Posterior vena cava (tissue), 2 donors: ENCODE results near the gene FLT1. TPM values are rescaled to one million over a fixed set of nuclear protein-coding genes. Genes with fewer than 3 reads are reported as not detected.

ENCODE experiments used
- DNase-seq: peaks from one replicate; pipeline ENCODE4 v3.0.0-alpha.2; 2020; ENCODE audit warnings: low spot score
- intact Hi-C, 2 donors: fragments of 100-400 bp; cut with DNase I; formaldehyde crosslinking; loops; one replicate each; pipeline versions ENCODE4 v1.14.1 to v1.14.2; 2022 to 2023
- total RNA-seq, 2 donors: library from RNA; stranded (reverse); fragmentation: NEBNext Ultra II Directional; extraction: Animal tissue kit (Norgen Biotek cat#: 25700); gene quantifications; one replicate each; pipeline ENCODE4 v1.2.1, GENCODE V29; 2021
- donor health status: DM: yes; HTN: yes; CAD: no.
- donor health status: DM: yes; HTN: yes; CAD: no.

The FLT1 gene
- total RNA-seq, 2 donors from 2014 or later = 32.0 to 32.7 TPM

- intact Hi-C loops = no loop called here
- no peak for DNase-seq
Measured at GRCh38 chr13:28316129-28316528, 178.8 kb downstream of the FLT1 start.

- no peak for DNase-seq
- intact Hi-C loops = no loop called here
Measured at GRCh38 chr13:28314879-28315278, 180.0 kb downstream of the FLT1 start.

- DNase-seq = no peak
- intact Hi-C loops = no loop called here
Measured at GRCh38 chr13:28313579-28313978, 181.3 kb downstream of the FLT1 start.

- intact Hi-C loops = no loop called here
- no peak for DNase-seq
Measured at GRCh38 chr13:28306325-28306724, 188.6 kb downstream of the FLT1 start.

- intact Hi-C loops = no loop called here
Measured at GRCh38 chr13:28301839-28302238, 193.1 kb downstream of the FLT1 start.

GRCh38 chr13:28299916-28300315 lies 195.0 kb downstream of the FLT1 start:
- intact Hi-C loops = no loop called here
- no peak for DNase-seq

More at GRCh38 chr13:28301839-28302238, 193.1 kb downstream of the FLT1 start:
- DNase-seq = no peak

- intact Hi-C loops = no loop called here
- DNase-seq = no peak
Measured at GRCh38 chr13:28297341-28297740, 197.6 kb downstream of the FLT1 start.

- DNase-seq = no peak
- intact Hi-C loops = no loop called here
Measured at GRCh38 chr13:28286263-28286662, 208.7 kb downstream of the FLT1 start.

GRCh38 chr13:28283600-28283999 lies 211.3 kb downstream of the FLT1 start:
- no peak for DNase-seq
- intact Hi-C loops = no loop called here

GRCh38 chr13:28282451-28282850 lies 212.5 kb downstream of the FLT1 start:
- intact Hi-C loops = no loop called here
- no peak for DNase-seq

- no peak for DNase-seq
- intact Hi-C loops = no loop called here
Measured at GRCh38 chr13:28273919-28274318, 221.0 kb downstream of the FLT1 start.

GRCh38 chr13:28271056-28271840 lies 223.7 kb downstream of the FLT1 start:
- intact Hi-C loops = no loop called here
- no peak for DNase-seq

- DNase-seq = no peak
- intact Hi-C loops = no loop called here
Measured at GRCh38 chr13:28268800-28269223, 226.1 kb downstream of the FLT1 start.

GRCh38 chr13:28267497-28267896 lies 227.4 kb downstream of the FLT1 start:
- intact Hi-C loops = no loop called here
- DNase-seq = no peak

GRCh38 chr13:28258417-28258816 lies 236.5 kb downstream of the FLT1 start:
- intact Hi-C loops = no loop called here
- no peak for DNase-seq

GRCh38 chr13:28257305-28257704 lies 237.6 kb downstream of the FLT1 start:
- intact Hi-C loops = no loop called here
- no peak for DNase-seq

- no peak for DNase-seq
- intact Hi-C loops = no loop called here
Measured at GRCh38 chr13:28252547-28252946, 242.4 kb downstream of the FLT1 start.

- intact Hi-C loops = no loop called here
- no peak for DNase-seq
Measured at GRCh38 chr13:28251466-28251865, 243.5 kb downstream of the FLT1 start.

GRCh38 chr13:28250542-28250941 lies 244.4 kb downstream of the FLT1 start:
- intact Hi-C loops = no loop called here
- DNase-seq = no peak
